ENCODE results near the gene NCKAP5. TPM values are rescaled to one million over a fixed set of nuclear protein-coding genes. Genes with fewer than 3 reads are reported as not detected.

NCKAP5 gene
- total RNA-seq, 2 experiments from 2014 or later: not detected

GRCh38 chr2:133193544-133194361 is 374.5 kb downstream of the NCKAP5 start:
- CTCF ChIA-PET: no interaction called here
- intact Hi-C loops (cut with micrococcal nuclease): no loop called here
- TF ChIP-seq CTCF (IDR thresholded peaks at IDR 0.05): no peak
- ATAC-seq (no peak), DNase-seq (no peak)
- H3K36me3 Mint-ChIP-seq (ENCODE audit: low read depth): no peaks in the 10 kb centered on the region
- no peak overlapping the region for H3K4me3 Mint-ChIP-seq
- POLR2A ChIA-PET: no interaction called here
- H3K27ac Mint-ChIP-seq: no peak overlapping the region
- H3K27me3 Mint-ChIP-seq: no peaks in the 10 kb centered on the region
- H3K9me3 Mint-ChIP-seq: peaks cover 3% of the 10 kb centered on the region
- no peaks in the 10 kb centered on the region for H3K4me1 Mint-ChIP-seq (ENCODE audit: low read depth)

GRCh38 chr2:133192028-133192427 is 376.2 kb downstream of the NCKAP5 start:
- POLR2A ChIA-PET: no interaction called here
- H3K4me1 Mint-ChIP-seq (ENCODE audit: low read depth): no peaks in the 10 kb centered on the region
- no peak overlapping the region for H3K4me3 Mint-ChIP-seq
- DNase-seq (no peak), ATAC-seq (no peak)
- peaks cover 3% of the 10 kb centered on the region for H3K9me3 Mint-ChIP-seq
- no peak overlapping the region for H3K27ac Mint-ChIP-seq
- no peaks in the 10 kb centered on the region for H3K36me3 Mint-ChIP-seq (ENCODE audit: low read depth)
- CTCF ChIA-PET: no interaction called here
- no peak for TF ChIP-seq CTCF (IDR thresholded peaks at IDR 0.05)
- no peaks in the 10 kb centered on the region for H3K27me3 Mint-ChIP-seq
- intact Hi-C loops (cut with micrococcal nuclease): no loop called here

- DNase-seq: no peak
- intact Hi-C loops (cut with micrococcal nuclease): loop anchor here (10.0 kb wide), 1 partner anchor 632 kb away; no protein-coding TSS in a partner anchor
- no peak for TF ChIP-seq CTCF (IDR thresholded peaks at IDR 0.05)
- ChIA-PET CTCF (no interaction called here), POLR2A (no interaction called here)
- Mint-ChIP-seq H3K36me3 (ENCODE audit: low read depth) (no peaks in the 10 kb centered on the region), H3K4me3 (no peak overlapping the region), H3K9me3 (no peaks in the 10 kb centered on the region), H3K27me3 (no peaks in the 10 kb centered on the region), H3K27ac (no peak overlapping the region), H3K4me1 (ENCODE audit: low read depth) (no peaks in the 10 kb centered on the region)
- ATAC-seq: no peak
Observed at GRCh38 chr2:133177196-133177595, 391.1 kb downstream of the NCKAP5 start.

- no peaks in the 10 kb centered on the region for H3K9me3 Mint-ChIP-seq
- H3K36me3 Mint-ChIP-seq (ENCODE audit: low read depth): no peaks in the 10 kb centered on the region
- H3K4me3 Mint-ChIP-seq: no peak overlapping the region
- no peak for ATAC-seq
- POLR2A ChIA-PET: no interaction called here
- no peaks in the 10 kb centered on the region for H3K4me1 Mint-ChIP-seq (ENCODE audit: low read depth)
- CTCF ChIA-PET: no interaction called here
- no peak for TF ChIP-seq CTCF (IDR thresholded peaks at IDR 0.05)
- DNase-seq: no peak
- H3K27ac Mint-ChIP-seq: no peak overlapping the region
- no peaks in the 10 kb centered on the region for H3K27me3 Mint-ChIP-seq
- intact Hi-C loops (cut with micrococcal nuclease): loop anchor here (10.0 kb wide), 1 partner anchor 631 kb away; no protein-coding TSS in a partner anchor
Observed at GRCh38 chr2:133175926-133176325, 392.3 kb downstream of the NCKAP5 start.

- Mint-ChIP-seq H3K27me3 (no peaks in the 10 kb centered on the region), H3K27ac (no peak overlapping the region), H3K9me3 (peaks cover 2% of the 10 kb centered on the region), H3K4me3 (no peak overlapping the region), H3K4me1 (ENCODE audit: low read depth) (no peaks in the 10 kb centered on the region), H3K36me3 (ENCODE audit: low read depth) (no peaks in the 10 kb centered on the region)
- POLR2A ChIA-PET: no interaction called here
- no peak for TF ChIP-seq CTCF (IDR thresholded peaks at IDR 0.05)
- intact Hi-C loops (cut with micrococcal nuclease): loop anchor here (10.0 kb wide), 1 partner anchor 628 kb away; no protein-coding TSS in a partner anchor
- CTCF ChIA-PET: no interaction called here
- DNase-seq: no peak
- ATAC-seq: no peak
Observed at GRCh38 chr2:133173224-133173623, 395.0 kb downstream of the NCKAP5 start.
